ENCODE data around the gene HMCN2.

DNA sequence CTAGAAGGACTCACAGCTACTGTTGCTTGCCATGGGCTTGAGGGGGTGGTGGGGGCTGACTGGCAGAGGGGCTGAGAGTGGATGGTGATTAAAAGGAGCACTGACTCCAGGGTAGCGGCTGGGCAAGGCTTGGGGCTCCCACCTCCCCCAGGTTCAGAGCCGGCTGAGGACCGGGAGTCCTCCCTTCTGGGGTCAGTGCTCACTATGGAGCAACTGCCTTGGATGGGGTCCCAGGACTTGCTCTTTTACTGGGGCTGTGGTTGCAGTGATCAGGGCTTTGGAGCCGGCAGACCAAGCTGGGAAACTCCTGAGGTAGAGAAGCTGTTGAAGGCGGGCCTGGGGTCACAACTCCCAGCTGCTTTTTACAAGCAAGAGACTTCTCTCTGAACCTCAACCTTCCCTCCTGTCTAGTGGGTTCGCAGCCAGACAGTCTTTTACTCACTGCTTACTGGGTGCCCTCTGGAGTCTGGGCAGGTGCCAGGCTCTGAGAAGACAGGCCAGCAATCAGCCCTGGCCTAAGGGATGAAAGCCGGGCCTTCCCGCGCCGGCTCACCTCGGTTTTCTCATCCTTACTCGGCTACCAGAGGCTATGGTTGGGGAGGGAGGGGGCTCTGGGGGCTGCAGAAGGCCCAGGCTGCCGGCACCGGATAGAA is 178.4 kb downstream of the HMCN2 start:
- TF ChIP-seq, protein P1, sequence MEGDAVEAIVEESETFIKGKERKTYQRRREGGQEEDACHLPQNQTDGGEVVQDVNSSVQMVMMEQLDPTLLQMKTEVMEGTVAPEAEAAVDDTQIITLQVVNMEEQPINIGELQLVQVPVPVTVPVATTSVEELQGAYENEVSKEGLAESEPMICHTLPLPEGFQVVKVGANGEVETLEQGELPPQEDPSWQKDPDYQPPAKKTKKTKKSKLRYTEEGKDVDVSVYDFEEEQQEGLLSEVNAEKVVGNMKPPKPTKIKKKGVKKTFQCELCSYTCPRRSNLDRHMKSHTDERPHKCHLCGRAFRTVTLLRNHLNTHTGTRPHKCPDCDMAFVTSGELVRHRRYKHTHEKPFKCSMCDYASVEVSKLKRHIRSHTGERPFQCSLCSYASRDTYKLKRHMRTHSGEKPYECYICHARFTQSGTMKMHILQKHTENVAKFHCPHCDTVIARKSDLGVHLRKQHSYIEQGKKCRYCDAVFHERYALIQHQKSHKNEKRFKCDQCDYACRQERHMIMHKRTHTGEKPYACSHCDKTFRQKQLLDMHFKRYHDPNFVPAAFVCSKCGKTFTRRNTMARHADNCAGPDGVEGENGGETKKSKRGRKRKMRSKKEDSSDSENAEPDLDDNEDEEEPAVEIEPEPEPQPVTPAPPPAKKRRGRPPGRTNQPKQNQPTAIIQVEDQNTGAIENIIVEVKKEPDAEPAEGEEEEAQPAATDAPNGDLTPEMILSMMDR (IDR thresholded peaks at IDR 0.05) = no peak
- no peak for TF ChIP-seq EP300 (IDR thresholded peaks at IDR 0.05)
- TF ChIP-seq POLR2A (IDR thresholded peaks at IDR 0.05) = no peak

Data from stomach (tissue), 4 donors.